HG03442 (cell line): ENCODE data around the gene ITPA.

Source experiments
- ATAC-seq: cut with Tn5 transposase; IDR thresholded peaks from one replicate; pipeline ENCODE4 v1.9.1; 2021; ENCODE audit warnings: mild to moderate bottlenecking, moderate library complexity; ENCODE audit not compliant: unreplicated experiment

ITPA gene

DNA sequence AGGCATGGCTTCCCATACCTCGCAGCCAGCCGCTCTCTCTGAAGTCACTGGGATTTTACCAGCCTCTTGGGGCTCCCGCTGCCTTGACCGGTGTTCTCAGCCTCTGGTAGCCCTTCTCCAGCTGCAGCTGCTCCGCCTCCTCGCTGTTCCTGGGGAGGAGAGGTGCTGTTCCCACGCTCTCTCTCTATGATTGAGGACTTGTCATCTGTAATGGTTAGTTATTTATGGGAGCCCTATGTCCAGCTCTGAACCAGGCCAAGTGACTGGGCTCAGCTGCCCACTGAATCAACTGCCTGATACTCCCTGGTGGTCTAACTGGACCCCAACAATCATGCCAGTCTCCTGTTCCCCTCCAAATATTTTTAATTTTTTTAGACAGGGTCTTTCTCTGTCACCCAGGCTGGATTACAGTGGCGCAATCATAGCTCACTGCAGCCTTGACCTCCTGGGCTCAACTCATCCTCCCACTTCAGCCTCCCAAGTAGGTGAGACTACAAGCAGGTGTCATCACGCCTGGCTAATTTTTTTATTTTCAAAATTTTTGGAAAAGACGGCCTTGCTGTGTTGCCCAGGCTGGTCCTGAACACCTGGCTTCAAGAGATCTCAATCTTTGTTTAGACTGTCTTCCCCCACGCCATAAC is 34.5 kb downstream of the ITPA start:
- ATAC-seq, result no peak

DNA sequence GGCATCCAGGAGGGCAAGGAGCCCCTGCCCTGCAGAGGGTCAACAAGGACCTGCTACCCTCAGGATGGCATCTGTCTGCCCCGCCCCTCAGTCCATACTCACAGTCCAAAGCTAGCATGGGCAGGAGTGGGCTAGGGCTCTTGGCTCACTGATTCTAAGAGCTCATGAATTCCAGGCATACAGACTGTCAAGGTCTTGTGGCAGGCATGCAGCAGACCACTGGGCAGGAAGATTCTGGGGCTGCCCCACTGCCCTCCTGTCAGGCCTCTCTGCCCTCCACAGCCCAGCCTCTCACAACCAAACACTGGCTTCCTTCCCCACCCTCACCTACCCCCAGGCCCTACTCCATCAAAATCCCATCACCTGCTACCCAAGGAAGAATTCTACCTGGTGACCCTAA is 35.3 kb downstream of the ITPA start:
- no peak for ATAC-seq

DNA sequence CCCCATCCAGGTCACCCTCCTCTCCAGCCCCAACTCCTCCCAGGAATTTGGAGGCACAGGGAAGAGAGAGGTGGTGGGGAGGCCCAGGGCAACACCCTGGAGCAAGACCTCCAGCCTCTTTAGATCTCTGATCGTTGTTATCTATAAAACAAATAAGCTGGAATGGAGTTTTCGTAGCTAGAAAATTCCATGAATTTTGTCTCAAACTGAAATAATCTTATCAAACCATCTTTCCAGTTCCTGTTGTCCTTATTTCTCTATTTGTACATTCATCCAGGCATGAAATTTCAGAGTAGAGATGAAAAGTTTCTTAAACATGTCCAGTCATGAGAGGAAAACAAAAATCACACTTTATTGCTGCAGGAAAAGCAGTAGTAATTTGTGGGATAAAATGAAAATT is 35.9 kb downstream of the ITPA start:
- no peak for ATAC-seq

DNA sequence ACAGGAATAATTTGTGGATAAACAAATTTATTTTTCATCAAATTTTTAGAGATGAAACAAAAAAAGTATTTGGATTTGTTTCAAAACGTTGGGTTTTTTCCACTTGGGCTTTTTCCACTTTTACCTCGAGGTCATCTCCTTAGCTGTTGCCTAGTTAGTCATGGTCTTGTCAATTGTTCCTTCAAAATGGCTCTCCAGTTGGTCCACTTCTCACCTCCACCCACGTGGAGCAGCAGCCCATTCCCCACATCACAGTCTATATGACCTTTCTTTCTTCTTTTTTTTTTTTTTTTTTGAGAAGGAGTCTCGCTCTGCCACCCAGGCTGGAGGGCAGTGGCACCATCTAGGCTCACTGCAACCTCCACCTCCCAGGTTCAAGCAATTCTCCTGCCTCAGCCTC is 36.4 kb downstream of the ITPA start:
- no peak for ATAC-seq

DNA sequence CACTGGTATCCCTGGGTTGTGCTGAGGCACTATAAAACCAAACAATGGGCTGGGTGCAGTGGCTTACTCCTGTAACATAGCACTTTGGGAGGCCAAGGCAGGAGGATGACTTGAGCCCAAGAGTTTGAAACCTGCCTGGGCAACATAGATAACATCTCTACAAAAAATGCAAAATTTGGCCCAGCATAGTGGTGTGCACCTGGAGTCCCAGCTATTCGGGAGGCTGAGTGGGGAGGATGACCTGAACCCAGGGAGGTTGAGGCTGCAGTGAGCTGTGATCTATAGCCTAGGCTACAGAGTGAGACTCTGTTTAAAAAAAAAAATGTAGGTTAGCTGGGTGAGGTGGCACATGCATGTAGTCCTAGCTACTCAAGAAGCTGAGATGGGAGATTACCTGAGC is 37.4 kb downstream of the ITPA start:
- no peak for ATAC-seq

DNA sequence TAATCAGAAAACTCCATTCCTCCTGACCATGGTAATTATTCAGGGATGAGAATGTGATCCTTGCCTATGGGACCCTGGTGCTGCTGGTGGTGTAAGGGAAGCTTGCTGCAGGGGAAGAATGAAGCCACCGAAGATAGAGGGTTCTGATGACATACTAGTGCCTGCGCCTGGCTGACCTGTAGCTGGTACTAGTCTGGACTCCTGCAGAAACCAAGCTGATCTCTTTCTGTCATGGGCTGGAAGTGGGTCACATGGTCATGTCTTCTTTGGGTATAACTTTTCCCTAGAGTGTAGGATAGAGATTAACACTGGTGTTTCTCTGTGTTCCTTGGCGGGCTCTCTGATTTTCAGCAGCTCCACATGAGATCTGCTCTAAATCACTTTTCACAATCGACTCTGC is 38.3 kb downstream of the ITPA start:
- ATAC-seq, result no peak

DNA sequence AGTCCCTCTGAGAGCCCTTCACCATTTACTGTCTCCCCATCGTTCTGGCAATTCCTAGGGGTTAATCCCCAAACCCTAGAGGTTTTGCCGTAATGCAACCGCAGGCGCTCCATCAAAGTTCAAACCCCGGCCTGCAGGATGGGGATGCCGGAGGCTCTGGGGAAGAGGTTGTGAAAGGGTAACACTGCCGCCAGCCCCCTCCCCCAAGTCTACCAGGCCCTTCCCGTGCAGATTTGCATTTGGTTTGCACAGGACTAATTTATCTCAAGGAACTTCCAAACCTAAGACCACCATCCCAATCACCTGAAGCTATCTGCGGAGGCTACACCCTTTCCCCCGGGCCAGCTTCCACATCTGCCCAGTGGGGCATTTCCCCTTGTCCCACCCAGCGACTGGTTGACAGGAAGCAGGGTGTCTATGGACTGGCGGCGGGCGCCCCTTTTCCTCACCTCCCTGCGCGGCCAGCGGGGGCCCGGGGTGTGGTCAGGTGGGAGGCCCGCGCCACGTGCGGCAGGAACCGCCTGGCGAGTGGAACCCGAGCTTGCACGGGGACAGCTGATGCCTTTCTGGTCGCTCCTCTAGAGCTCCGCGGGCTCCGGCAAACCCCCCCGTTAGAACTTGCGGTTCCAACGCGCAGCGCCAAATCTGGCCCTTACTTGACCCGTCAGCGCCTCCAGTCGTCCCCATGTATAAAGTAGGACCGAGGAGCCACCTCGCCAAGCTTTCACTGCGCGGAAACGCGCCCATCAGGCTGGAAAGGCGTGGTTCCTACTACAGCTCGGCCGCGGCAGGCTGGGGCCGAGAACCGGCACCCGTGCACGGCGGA is 39.1 kb downstream of the ITPA start:
- ATAC-seq, result no peak

DNA sequence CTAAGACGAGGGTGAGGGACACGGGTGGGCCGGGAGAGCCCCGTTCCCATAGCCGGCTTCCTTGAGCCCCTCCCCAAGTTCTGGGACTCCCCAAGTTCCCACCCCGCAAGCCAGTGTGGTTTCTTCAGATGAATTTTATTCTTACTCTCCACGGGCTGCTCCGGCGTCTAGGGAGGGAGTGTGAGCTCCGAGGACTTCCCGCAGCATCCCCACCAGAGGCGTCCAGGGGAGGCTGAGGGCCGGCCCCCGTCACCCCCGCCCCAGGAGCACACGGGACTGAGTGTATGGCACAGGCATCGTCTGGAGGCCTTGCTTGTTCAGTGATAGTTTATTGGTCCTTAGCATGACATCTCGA is 39.7 kb downstream of the ITPA start:
- no peak for ATAC-seq

DNA sequence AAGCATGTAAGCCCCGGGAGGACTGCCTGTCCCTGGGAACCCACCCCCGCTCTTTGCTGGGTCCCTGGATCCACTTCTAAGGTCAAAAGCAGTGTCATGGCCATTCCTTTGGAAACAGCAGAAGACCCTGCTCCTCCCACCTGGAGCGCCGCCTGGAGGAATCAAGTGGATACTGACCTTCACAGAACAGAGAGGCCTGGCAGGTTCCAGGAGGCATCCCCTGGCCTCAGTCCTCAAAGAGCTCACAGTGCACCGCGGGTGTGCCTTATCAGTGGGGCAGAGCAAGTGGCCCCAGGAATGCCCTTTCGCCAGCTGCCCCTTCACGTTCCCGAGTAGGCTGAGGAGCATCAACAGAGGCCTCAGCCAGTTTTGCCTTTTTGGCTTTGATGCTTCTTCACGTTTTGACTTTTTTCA is 40.8 kb downstream of the ITPA start:
- ATAC-seq, result no peak

DNA sequence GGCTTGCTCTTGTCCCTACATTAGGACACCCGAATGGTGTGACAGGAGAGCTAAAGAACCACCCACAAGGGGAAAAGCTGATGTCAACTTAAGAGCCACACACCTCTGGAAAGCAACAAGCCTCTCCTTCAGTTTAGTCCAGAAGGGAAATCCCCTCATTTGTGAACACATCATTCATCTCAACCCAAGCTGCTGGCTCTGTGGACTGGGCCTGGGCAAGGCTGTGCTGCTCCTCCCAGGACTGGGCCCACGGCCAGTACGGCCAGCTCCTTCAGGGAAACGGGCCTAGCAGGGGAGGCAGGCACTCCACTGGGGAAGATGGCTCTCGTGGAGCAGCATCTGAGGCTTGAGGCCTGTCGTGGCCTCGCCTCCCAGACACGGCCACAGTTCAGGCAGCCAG is 42.5 kb downstream of the ITPA start:
- ATAC-seq, result no peak

DNA sequence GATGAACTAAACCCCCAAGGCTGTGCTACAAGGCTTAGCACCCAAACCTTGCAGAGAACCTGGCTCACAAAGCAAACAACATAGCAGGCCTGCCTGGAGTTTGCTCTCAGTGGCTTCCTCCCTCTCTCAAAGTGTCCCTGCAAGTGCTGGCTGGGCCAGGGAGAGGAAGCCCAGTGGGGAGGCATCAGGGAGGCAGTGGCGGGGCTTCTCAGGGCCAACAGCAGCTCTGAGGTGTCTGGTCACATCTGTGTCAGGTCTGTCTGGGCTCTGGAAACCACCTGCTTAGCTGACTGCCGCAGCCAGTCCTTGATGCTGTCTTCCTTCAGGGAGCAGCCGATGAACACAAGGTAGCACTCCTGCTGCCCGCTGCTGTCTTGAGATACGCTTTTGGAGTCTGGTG is 46.4 kb downstream of the ITPA start:
- ATAC-seq, result no peak

DNA sequence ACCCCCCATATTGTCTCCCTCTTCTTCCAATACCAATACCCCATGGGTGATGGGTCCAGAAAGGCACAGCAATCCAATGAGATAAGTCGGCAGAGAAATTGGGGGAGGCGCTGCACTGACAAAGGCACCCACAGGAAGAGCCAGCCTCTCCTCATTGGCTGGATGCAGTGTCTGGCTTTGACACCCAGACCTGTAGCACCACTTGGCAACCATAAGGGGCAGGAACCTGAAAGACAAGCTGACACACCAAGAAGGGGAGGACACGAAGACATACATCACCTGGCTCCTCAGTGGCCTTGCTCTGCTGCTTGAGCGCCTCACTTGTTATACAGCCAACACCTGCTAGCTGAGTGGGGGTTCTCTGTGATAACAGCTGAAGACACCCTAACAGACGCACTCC is 49.1 kb downstream of the ITPA start:
- ATAC-seq, result no peak

DNA sequence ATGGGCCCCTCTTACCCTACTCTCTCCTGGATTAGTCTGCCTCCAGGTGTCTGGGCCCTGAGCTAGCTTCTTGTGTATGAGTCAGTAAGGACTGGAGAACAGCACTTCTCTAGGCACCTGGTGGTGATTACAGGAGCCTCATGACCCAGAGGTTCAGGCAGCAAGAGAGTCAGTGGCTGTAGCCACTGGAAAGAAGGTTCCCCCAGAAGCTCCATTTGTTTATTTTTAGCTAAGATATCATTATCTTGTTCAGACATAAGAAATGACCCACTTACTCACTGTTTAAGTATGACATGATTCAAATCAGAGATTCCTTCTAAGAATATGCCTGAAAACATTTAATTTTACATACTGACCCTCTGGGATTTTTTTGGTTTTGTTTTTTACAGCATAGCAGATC is 53.3 kb downstream of the ITPA start:
- no peak for ATAC-seq

DNA sequence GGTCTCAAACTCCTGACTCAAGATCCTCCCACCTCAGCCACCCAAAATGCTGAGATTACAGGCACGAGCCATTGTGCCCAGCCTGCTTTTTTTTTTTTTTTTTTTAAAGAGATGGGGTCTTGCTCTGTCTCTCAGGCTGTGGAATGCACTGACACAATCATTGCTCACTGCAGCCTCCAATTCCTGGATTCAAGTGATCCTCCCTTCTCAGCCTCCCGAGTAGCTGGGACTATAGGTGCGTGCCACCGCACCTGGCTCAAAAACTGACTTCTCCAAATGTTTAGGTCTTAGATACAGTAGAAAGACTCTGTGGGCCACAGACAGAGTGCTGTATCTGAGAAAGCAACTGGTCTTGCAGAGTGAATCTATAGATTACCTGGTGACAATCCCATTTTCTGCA is 60.8 kb downstream of the ITPA start:
- no peak for ATAC-seq

DNA sequence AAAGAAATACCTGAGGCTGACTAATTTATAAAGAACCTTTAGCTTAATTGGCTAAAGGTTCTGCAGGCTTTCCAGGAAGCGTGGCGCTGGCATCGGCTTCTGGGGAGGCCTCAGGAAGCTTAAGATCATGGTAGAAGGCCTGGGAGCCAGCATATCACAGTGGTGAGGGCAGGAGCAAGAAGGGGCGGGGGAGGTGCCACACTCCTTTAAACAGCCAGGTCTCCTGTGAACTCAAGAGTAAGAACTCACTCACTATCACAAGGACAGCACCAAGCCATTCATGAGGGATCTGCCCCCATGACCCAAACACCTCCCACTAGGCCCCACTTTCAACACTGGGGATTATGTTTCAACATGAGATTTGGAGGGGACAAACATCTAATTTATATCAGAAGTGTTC is 64.1 kb downstream of the ITPA start:
- ATAC-seq, result no peak
